ENCODE data around the gene RPS6KB1.

GRCh38 chr17:59878624-59879023 is 14.3 kb upstream of the RPS6KB1 start:
- no peak for TF ChIP-seq KDM1A (IDR thresholded peaks at IDR 0.05)
- TF ChIP-seq SETDB1 (IDR thresholded peaks at IDR 0.05; ENCODE audit: low read length): no peak
- no peak for TF ChIP-seq FOXM1 (IDR thresholded peaks at IDR 0.05; ENCODE audit: low read depth)
- TF ChIP-seq FOXM1 (CRISPR knock-in tag; IDR thresholded peaks at IDR 0.05; ENCODE audit: low read depth): no peak
- no peak for TF ChIP-seq CREB1 (IDR thresholded peaks at IDR 0.05)
- no peak for TF ChIP-seq CREB1 (CRISPR knock-in tag; IDR thresholded peaks at IDR 0.05)
- TF ChIP-seq MAX (CRISPR knock-in tag; IDR thresholded peaks at IDR 0.05): no peak
- TF ChIP-seq EP300 (IDR thresholded peaks at IDR 0.05; ENCODE audit: low read length): no peak
- TF ChIP-seq ATF3 (IDR thresholded peaks at IDR 0.05): no peak
- TF ChIP-seq ATF3 (CRISPR knock-in tag; conservative IDR thresholded peaks at IDR 0.05): no peak
- no peak for TF ChIP-seq MTA1 (IDR thresholded peaks at IDR 0.05; ENCODE audit: borderline replicate concordance)
- TF ChIP-seq POLR2A (conservative IDR thresholded peaks at IDR 0.05): no peak
- TF ChIP-seq E2F1 (CRISPR knock-in tag; IDR thresholded peaks at IDR 0.05): no peak
- TF ChIP-seq ZNF121 (CRISPR knock-in tag; conservative IDR thresholded peaks at IDR 0.05): no peak
- TF ChIP-seq SRF (CRISPR knock-in tag; IDR thresholded peaks at IDR 0.05): no peak
